AG08396 (cell line): ENCODE measurements around the gene XXYLT1.

ENCODE experiments used
- DNase-seq: peaks from one replicate; pipeline ENCODE4 v3.0.0; 2012; ENCODE audit warnings: low spot score, mixed read lengths

XXYLT1 gene

GRCh38 chr3:195151402-195151801 lies 119.6 kb downstream of the XXYLT1 start:
- DNase-seq: no peak

GRCh38 chr3:195150181-195151118 lies 120.5 kb downstream of the XXYLT1 start:
- peak; percentile 68 for DNase-seq

- no peak for DNase-seq
These were observed 121.5 kb downstream of the XXYLT1 start for GRCh38 chr3:195149292-195150030.

- DNase-seq: no peak
These were observed 122.4 kb downstream of the XXYLT1 start for GRCh38 chr3:195148549-195148948.

GRCh38 chr3:195147649-195148080 lies 123.3 kb downstream of the XXYLT1 start:
- peak; percentile 61 for DNase-seq

- no peak for DNase-seq
These were observed 124.8 kb downstream of the XXYLT1 start for GRCh38 chr3:195146131-195146530.

GRCh38 chr3:195145579-195145978 lies 125.4 kb downstream of the XXYLT1 start:
- no peak for DNase-seq

- DNase-seq: no peak
These were observed 127.7 kb downstream of the XXYLT1 start for GRCh38 chr3:195143221-195143620.

GRCh38 chr3:195142519-195142918 lies 128.4 kb downstream of the XXYLT1 start:
- no peak for DNase-seq

- DNase-seq: no peak
These were observed 129.9 kb downstream of the XXYLT1 start for GRCh38 chr3:195140816-195141793.

GRCh38 chr3:195140410-195140809 lies 130.5 kb downstream of the XXYLT1 start:
- DNase-seq: no peak

- peak; percentile 67 for DNase-seq
These were observed 131.1 kb downstream of the XXYLT1 start for GRCh38 chr3:195139876-195140240.

GRCh38 chr3:195139091-195139875 lies 131.7 kb downstream of the XXYLT1 start:
- DNase-seq: no peak

- no peak for DNase-seq
These were observed 133.0 kb downstream of the XXYLT1 start for GRCh38 chr3:195137638-195138588.

- DNase-seq: no peak
These were observed 135.0 kb downstream of the XXYLT1 start for GRCh38 chr3:195135917-195136316.

- no peak for DNase-seq
These were observed 136.5 kb downstream of the XXYLT1 start for GRCh38 chr3:195134431-195134830.

- peak; percentile 92 for DNase-seq
These were observed 137.5 kb downstream of the XXYLT1 start for GRCh38 chr3:195133462-195133861.

- DNase-seq: no peak
These were observed 137.9 kb downstream of the XXYLT1 start for GRCh38 chr3:195133013-195133412.

- no peak for DNase-seq
These were observed 139.8 kb downstream of the XXYLT1 start for GRCh38 chr3:195131176-195131575.
